Small intestine (tissue), 7 donors: ENCODE data around the gene MKS1. TPM values are rescaled to one million over a fixed set of nuclear protein-coding genes. Genes with fewer than 3 reads are reported as not detected.

ENCODE experiments used
- DNase-seq, 2 donors: peaks; one replicate each; pipeline versions ENCODE4 v3.0.0 to v3.0.0-alpha.2; 2013
- FAIRE-seq: peaks from 2 replicates; lab custom pipeline; 2012; peaks lifted over from hg19 to GRCh38; lab: Jason Lieb, UNC
- H3K27ac ChIP-seq, 3 donors: one replicate each; pipeline ENCODE4 v1.5.1; 2013; ENCODE audit warnings: low read length in 2 of 3, mild to moderate bottlenecking in 2 of 3, control low read depth in 1 of 3, inconsistent platforms in 1 of 3, low read depth in 1 of 3, moderate library complexity in 1 of 3
- H3K27me3 ChIP-seq, 3 donors: one replicate each; pipeline ENCODE4 v1.6.1; 2013; ENCODE audit warnings: low read length in 3 of 3, inconsistent platforms in 1 of 3; ENCODE audit not compliant: control insufficient read depth in 3 of 3, insufficient read depth in 3 of 3
- H3K36me3 ChIP-seq, 3 donors: one replicate each; pipeline ENCODE4 v1.6.1; 2013; ENCODE audit warnings: low read length in 3 of 3, inconsistent platforms in 1 of 3, low read depth in 1 of 3, mild to moderate bottlenecking in 1 of 3, moderate library complexity in 1 of 3; ENCODE audit not compliant: control insufficient read depth in 3 of 3, insufficient read depth in 2 of 3
- H3K4me1 ChIP-seq, 3 donors: one replicate each; pipeline ENCODE4 v1.6.1; 2013; ENCODE audit warnings: low read length in 2 of 3, inconsistent platforms in 1 of 3, low read depth in 1 of 3, mild to moderate bottlenecking in 1 of 3, moderate library complexity in 1 of 3; ENCODE audit not compliant: control insufficient read depth in 3 of 3, insufficient read depth in 2 of 3
- H3K4me3 ChIP-seq, 3 donors: one replicate each; pipeline ENCODE4 v1.5.1; 2013; ENCODE audit warnings: low read length in 3 of 3, control low read depth in 1 of 3, inconsistent platforms in 1 of 3, low read depth in 1 of 3, mild to moderate bottlenecking in 1 of 3, moderate library complexity in 1 of 3
- H3K9me3 ChIP-seq, 2 donors: one replicate each; pipeline ENCODE4 v1.6.1; 2013; ENCODE audit warnings: low read depth in 1 of 2, low read length in 1 of 2; ENCODE audit not compliant: control insufficient read depth in 2 of 2, insufficient read depth in 1 of 2
- WGBS, 3 donors: extraction: QIAGEN DNeasy Blood & Tissue Kit; methylation state at CpG; one replicate each; pipeline ENCODE4 v1.1.7; 2013; 5-methylcytosine and 5-hydroxymethylcytosine counted together
- polyA plus RNA-seq, 4 donors: library from polyadenylated mRNA; stranded (reverse) in 3 of 4; unstranded in 1 of 4; fragments of 200-250 nt in 3 of 4; fragments of 120-200 nt in 1 of 4; gene quantifications; one replicate each; pipeline versions ENCODE4 v1.2.1 to v1.2.3, GENCODE V29; 2013
- donor health status: healthy with polysubstance abuse.
- donor health status: control.
- donor health status: control.
- donor health status: Bipolar disorder and iron deficiency.
- donor health status: healthy.

The MKS1 gene
- polyA plus RNA-seq, 4 donors: 2.7 to 26.6 (median 9.2) TPM

DNA sequence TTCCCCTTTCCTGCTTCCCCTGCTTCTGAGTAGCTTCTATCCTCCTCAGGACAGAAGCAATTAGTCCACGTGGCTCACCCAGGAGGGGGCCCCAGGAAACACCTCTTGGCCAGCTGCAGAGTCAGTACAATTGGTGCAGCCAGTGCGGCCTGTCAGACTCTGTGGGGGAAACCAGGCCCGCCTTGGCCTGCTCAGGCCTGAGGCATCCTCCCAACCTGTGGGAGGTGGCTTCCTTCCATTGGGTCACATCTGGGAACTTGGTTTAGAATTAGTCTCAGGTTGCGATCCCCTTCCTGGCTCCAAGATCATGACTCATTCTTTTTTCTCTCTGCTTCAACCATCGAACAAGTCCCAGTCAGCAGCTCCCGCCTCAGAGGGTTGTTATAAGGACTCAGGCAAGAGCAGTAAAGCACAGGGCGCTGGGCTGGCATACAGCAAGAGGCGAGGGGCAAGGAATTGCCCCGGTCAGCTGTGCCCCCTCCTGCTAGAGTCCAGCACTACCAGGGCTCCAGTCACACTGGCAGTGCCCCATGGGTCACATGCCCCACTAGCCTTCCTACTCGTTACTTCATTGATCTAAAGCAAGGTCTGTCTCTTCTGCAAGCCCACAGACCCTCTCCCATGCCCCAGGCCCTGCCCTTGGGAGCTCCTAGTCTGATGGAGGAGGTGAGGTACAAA, 34.6 kb downstream of the MKS1 start:
- Histone ChIP-seq H3K27me3 (peaks cover 0 to 3% (median 0%) of the 10 kb centered on the region in 3 donors), H3K36me3 (no peaks in the 10 kb centered on the region), H3K9me3 (no peaks in the 10 kb centered on the region), H3K4me3 (no peak overlapping the region), H3K27ac (no peak overlapping the region), H3K4me1 (peaks cover 0 to 21% (median 0%) of the 10 kb centered on the region in 3 donors)
- FAIRE-seq (no peak), DNase-seq (no peak)
- WGBS, 3 donors: 68 to 71% (median 68%) methylated on average over 10 of the region's 10 CpGs

DNA sequence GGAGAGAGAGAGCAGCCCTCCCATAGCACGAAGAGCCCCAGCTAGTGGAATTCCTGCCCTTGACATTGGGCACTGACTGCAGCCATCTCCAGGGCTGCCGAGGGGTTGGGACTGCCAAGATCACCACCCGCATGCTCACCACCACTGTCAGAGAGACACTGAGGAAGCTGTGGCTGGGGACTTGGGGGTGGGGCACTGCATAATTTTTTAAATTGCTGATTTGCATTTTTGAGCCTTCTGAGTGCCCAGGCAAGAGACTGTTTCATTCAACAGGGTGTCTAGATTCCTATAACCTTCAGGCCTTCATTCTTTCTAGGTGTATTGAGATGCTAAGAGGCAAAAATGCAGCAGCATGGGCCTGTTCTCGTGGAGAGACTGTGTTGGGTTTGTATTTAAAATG, 35.5 kb downstream of the MKS1 start:
- no peak for DNase-seq
- H3K27me3 ChIP-seq: peaks cover 0 to 3% (median 0%) of the 10 kb centered on the region in 3 donors
- no peak overlapping the region for H3K27ac ChIP-seq
- peaks cover 0 to 28% (median 0%) of the 10 kb centered on the region in 3 donors for H3K4me1 ChIP-seq
- no peak for FAIRE-seq
- 72 to 87% (median 86%) methylated on average over 4 of the region's 4 CpGs for WGBS, 3 donors
- H3K9me3 ChIP-seq: no peaks in the 10 kb centered on the region
- no peak overlapping the region for H3K4me3 ChIP-seq
- H3K36me3 ChIP-seq: no peaks in the 10 kb centered on the region

DNA sequence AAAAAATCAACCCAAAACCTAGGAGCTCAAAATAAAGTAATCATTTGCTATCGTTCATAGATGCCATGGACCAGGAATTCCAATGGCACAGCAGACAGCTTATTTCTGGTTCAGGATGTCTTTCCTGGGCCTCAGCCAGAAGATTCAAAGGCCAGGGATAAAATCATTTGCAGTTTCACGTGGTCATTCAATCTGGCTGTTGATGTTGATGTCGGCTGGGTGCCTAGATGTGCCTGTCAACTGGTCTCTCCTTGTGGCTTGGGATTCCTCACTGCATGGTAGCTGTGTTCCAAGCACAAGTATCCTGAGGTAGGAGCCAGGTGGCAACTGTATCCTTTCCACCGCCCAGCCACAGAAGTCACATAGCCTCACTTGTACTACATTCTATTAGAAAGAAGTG, 37.3 kb downstream of the MKS1 start:
- no peak overlapping the region for H3K4me3 ChIP-seq
- WGBS, 3 donors: 69 to 79% (median 76%) methylated on average over 4 of the region's 4 CpGs
- H3K9me3 ChIP-seq: no peaks in the 10 kb centered on the region
- FAIRE-seq: no peak
- H3K36me3 ChIP-seq: no peaks in the 10 kb centered on the region
- H3K4me1 ChIP-seq: peaks cover 0 to 33% (median 0%) of the 10 kb centered on the region in 3 donors
- H3K27ac ChIP-seq: no peak overlapping the region
- DNase-seq: no peak
- H3K27me3 ChIP-seq: no peaks in the 10 kb centered on the region

DNA sequence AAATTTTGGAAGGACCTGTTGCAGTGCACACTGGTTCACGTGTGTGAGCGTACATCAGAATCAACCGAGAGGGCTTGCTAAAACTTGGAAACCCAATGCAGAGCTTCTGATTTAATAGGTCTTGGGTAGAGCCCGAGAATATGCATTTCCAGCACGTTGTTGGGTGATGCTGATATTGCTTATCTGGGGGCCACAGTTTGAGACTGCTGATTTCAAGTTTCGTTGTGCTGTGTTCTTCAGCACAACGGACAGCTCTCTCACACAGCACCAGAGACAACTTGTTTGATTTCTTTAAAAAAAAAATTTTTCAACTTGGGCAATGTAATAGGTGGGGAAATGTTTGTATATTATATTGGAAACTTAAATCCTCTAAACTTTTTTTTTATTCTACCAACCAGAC, 42.9 kb downstream of the MKS1 start:
- no peak for FAIRE-seq
- Histone ChIP-seq H3K27me3 (no peaks in the 10 kb centered on the region), H3K4me1 (peaks cover 0 to 22% (median 0%) of the 10 kb centered on the region in 3 donors), H3K36me3 (no peaks in the 10 kb centered on the region), H3K9me3 (no peaks in the 10 kb centered on the region), H3K27ac (no peak overlapping the region), H3K4me3 (no peak overlapping the region)
- 39 to 40% (median 40%) methylated on average over 7 of the region's 7 CpGs for WGBS, 3 donors
- DNase-seq: peak in 1 of 2 donors; percentile 25

DNA sequence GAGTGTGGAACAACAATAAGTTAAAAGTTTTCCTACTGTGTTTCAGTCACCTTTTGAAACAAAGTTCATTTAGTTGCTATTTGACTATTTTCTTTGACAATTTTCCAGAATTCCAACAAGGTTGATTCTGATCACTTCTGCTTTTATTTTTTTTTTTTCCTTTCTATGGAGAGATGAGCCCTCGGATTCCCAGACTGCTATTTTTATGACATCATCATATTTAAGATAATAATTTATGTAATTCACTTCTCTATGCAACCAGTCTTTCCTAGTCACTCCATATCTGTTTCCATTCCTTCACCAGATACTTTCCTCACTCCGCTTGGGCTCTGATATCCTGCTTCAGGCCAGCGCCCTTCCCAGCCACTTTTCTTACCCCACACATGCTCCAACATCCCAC, 44.2 kb downstream of the MKS1 start:
- no peak overlapping the region for H3K4me3 ChIP-seq
- no peak for FAIRE-seq
- peaks cover 0 to 16% (median 0%) of the 10 kb centered on the region in 3 donors for H3K4me1 ChIP-seq
- no peaks in the 10 kb centered on the region for H3K27me3 ChIP-seq
- no peak for DNase-seq
- no peak overlapping the region for H3K27ac ChIP-seq
- H3K36me3 ChIP-seq: no peaks in the 10 kb centered on the region
- 41 to 51% (median 46%) methylated on average over 3 of the region's 3 CpGs for WGBS, 3 donors
- H3K9me3 ChIP-seq: no peaks in the 10 kb centered on the region

DNA sequence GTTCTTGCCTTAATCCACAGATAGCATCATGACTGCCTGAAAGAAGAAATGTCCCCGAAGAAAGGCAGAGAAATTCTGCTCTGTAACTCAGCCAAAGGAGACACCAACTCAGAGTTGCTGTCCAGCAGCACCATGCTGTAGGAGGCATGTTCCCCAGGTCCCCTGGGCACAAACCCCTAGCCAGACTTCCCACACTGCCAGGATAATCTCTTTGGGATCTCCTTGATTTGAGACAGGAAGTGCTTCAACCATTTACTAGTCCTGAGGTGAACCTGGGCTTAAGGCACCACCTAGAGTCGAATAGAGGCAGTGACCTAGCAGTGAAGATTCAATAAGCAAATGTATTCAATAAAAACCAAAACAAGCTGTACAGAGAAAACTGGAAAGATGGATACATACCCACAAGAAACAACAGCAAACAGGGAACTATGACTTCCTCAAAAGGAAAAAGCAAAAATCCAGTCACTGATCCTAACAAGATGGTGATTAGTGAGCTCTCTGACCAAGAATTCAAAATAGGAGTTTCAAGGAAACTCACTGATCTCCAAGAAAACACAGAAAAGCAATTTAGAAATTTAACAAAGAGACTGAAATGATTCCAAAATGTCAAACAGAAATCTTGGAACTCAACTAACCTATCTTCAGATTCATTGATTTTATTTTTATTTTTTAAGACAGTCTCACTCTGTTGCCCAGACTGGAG, 46.5 kb downstream of the MKS1 start:
- 38 to 47% (median 42%) methylated on average over 2 of the region's 2 CpGs for WGBS, 3 donors
- Histone ChIP-seq H3K27me3 (peaks cover 0 to 2% (median 2%) of the 10 kb centered on the region in 3 donors), H3K9me3 (no peaks in the 10 kb centered on the region), H3K4me3 (no peak overlapping the region), H3K36me3 (no peaks in the 10 kb centered on the region), H3K27ac (no peak overlapping the region), H3K4me1 (no peaks in the 10 kb centered on the region)
- FAIRE-seq (no peak), DNase-seq (peak; percentile 31 to 40)

DNA sequence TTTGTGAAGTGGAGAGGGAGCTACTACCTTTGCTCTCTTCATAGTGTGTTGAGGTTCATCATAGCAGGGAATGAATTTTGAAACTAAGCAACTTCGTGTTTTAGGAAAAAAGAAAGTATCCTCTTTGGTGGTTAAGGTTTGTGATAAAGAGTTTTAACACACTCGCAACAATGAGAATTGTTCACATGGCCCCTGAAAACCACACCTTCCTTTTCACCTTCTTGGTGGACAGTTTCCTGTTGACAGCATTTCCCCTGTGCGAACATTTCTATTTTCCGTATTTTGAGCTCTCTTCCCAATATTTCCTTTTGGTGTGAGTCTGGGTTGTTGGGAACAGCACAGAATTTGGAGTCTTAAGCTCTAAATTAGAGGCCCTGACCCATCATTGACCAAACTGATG, 48.4 kb downstream of the MKS1 start:
- peaks cover 0 to 2% (median 2%) of the 10 kb centered on the region in 3 donors for H3K27me3 ChIP-seq
- H3K27ac ChIP-seq: no peak overlapping the region
- no peak overlapping the region for H3K4me3 ChIP-seq
- H3K9me3 ChIP-seq: no peaks in the 10 kb centered on the region
- no peak for DNase-seq
- 45 to 64% (median 47%) methylated on average over 4 of the region's 4 CpGs for WGBS, 3 donors
- no peaks in the 10 kb centered on the region for H3K4me1 ChIP-seq
- FAIRE-seq: no peak
- H3K36me3 ChIP-seq: no peaks in the 10 kb centered on the region

DNA sequence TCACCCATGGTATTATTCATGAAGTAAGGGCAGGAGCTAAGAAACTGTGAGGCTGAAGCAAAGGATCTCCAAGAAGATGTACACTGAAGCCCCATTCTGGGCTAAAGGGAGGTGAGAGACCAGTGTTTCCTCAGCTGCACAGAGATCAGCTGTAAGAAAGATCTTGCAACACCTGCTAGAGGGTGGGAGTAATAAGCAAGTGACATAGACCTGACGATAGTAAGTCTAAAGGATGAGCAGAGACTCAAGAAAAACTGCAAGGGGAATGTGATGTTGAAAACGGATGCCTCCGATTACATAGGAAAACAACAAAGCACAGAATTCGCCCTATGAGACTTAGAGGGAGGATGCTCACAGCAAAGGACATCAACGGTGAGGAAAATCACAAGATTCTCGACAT, 52.4 kb downstream of the MKS1 start, which contains the start of gene OR4D2:
Gene OR4D2, plus strand, starts transcription at position 301 of the 400 bp plus-strand sequence. CDS start 2,674 bp downstream, outside the sequence.
- H3K27ac ChIP-seq: no peak within 1 kb of the TSS
- 63 to 65% (median 64%) methylated on average over 6 of the region's 6 CpGs for WGBS, 3 donors
- H3K36me3 ChIP-seq: no peaks in the 10 kb centered on the region

More for the DNA sequence above, 52.4 kb downstream of the MKS1 start, which contains the start of gene OR4D2:
- Histone ChIP-seq H3K4me3 (no peak within 1 kb of the TSS), H3K27me3 (peaks cover 0 to 13% (median 8%) of the 10 kb centered on the region in 3 donors), H3K4me1 (no peaks in the 10 kb centered on the region), H3K9me3 (no peaks in the 10 kb centered on the region)
- FAIRE-seq (no peak), DNase-seq (no peak)
